ENCODE data around the gene ACBD6.
"Not testable (repeated sequence)": the region's sequence is repeated elsewhere in the genome, so short reads cannot be mapped to it uniquely, and the experiment has no call there.

ACBD6 gene

GRCh38 chr1:180415236-180415848 is 87.0 kb downstream of the ACBD6 start:
- no peak for DNase-seq (ENCODE audit: low spot score)

- DNase-seq (ENCODE audit: low spot score), result no peak
Observed at GRCh38 chr1:180412583-180412982, 89.8 kb downstream of the ACBD6 start.

GRCh38 chr1:180408128-180408527 is 94.2 kb downstream of the ACBD6 start:
- DNase-seq (ENCODE audit: low spot score), result not testable (repeated sequence)

DNA sequence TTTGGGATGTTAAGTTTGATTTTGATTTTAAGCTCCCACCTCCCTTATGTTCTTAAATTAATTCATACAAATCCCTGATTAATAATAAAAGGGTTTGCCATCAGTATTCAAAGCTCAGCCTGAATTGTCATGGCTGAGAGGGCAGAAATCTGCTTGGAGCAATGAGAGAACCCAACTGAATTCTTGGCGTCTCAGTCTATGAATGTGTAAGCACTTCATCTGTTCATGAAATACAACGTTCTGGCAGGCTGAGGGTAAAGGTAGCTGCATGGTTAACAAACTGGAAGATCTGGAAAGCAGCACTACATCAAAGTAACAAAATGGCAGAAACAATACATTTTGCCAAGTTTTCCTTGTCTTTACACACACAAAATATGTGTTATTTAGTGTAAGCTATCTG is 95.3 kb downstream of the ACBD6 start:
- DNase-seq (ENCODE audit: low spot score), result no peak

DNA sequence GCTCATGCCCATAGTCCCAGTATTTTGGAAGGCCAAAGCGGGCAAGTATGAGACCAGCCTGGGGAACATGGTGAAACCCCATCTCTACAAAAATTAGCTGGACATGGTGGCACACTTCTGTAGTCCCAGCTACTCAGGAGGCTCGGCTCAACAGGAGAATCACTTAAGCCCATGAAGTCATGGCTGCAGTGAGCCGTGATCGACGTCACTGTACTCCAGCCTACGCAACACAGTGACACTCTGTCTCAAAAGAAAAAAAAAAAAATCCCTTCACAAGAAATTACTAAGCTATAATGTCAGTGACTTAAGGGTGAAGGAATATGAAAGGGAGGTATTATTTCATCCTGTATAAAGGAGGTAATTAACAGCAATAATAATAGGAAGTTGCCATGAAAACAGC is 99.8 kb downstream of the ACBD6 start:
- DNase-seq (ENCODE audit: low spot score), result no peak

DNA sequence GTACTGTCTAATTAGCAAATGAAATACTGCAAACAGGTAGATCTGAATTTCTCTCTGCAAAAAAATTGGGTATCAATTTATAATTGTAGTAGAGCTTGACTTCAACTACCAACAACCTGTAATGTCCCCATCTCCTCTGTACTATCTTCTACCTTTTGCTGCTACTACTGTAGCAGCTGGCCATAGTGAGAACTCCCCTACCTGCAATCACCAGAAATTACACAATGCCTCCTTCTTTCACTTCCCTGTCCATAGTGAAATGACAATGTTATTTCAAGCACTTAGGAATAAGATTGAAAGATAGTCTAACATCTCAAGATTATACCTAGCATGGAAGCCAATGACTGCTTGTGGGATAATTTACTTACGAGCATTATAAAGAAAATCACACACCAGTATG is 100.4 kb downstream of the ACBD6 start:
- no peak for DNase-seq (ENCODE audit: low spot score)

- DNase-seq (ENCODE audit: low spot score), result no peak
Observed at GRCh38 chr1:180397175-180397574, 105.2 kb downstream of the ACBD6 start.

DNA sequence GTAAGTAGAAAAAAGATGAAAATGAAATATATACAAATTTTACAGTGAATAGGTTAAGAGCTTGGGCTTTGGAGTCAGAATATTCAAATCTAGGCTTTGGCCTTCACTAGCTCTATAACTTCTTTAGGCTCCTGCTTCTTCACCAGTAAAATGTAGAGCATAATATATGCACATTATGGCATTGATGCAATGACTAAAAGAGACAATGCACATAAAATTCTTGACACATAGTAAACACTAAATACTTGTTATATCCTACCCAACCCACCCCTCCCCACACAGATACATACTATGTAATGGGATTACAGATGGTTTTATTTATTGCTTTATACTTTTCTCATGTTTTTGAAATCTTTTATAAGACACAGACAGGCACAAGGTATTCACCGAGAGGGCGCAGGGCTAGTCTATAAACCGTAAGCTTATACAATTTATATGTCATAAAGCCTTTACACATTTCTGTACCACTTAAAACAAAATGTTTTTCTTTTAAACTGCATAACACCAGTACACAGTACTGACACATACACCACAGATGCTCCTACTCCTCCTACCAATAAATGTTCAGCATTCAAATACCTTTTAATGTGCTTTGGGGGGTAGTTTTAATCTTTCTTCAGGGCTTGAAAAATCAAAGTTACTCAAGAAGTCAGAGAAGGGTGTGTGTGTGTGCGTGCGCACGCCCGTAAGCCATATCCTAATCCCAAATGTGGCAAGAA is 109.8 kb downstream of the ACBD6 start:
- DNase-seq (ENCODE audit: low spot score), result no peak

GRCh38 chr1:180392020-180392419 is 110.4 kb downstream of the ACBD6 start:
- DNase-seq (ENCODE audit: low spot score), result no peak

DNA sequence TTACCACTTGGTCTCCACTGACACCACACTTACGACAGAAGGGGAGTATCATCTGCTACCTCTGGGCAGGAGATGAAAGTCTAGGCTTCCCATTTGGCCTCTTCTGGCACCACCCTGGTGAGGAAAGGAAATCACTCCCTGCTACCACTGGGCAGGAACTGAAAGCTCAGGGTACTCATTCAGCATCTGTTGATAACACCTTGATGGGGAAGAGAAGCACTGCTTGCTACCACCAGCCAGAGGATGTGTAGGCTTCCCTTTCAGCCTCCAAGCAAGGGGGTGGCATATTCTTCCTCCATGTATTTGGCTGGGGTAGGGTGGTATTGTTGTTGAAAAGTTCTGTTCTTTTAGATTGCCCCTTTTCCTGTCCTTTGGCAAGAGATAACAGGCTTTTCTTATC is 115.0 kb downstream of the ACBD6 start:
- no peak for DNase-seq (ENCODE audit: low spot score)

GRCh38 chr1:180386745-180387367 is 115.5 kb downstream of the ACBD6 start:
- DNase-seq (ENCODE audit: low spot score), result no peak

DNA sequence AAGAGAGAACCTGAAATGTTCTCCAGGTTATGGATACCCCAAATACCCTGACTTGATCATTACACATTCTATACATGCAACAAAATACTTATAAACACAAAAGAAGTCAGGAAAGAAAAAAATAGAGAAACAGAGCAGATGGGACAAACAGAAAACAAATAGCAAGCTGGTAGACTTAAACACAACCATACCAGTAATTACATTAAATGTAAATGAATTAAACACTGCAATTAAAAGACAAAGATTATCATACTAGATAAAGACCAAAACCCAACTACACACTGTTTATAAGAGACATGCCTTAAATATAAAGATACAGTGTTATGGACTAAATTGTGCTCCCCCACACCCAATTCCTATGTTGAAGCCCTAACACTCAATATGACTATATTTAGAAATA is 117.2 kb downstream of the ACBD6 start:
- DNase-seq (ENCODE audit: low spot score), result no peak

GRCh38 chr1:180384286-180385005 is 117.9 kb downstream of the ACBD6 start:
- DNase-seq (ENCODE audit: low spot score), result no peak

- no peak for DNase-seq (ENCODE audit: low spot score)
Observed at GRCh38 chr1:180382326-180383115, 119.9 kb downstream of the ACBD6 start.

GRCh38 chr1:180381184-180381580 is 121.2 kb downstream of the ACBD6 start:
- no peak for DNase-seq (ENCODE audit: low spot score)

GRCh38 chr1:180380259-180381183 is 121.9 kb downstream of the ACBD6 start:
- no peak for DNase-seq (ENCODE audit: low spot score)

DNA sequence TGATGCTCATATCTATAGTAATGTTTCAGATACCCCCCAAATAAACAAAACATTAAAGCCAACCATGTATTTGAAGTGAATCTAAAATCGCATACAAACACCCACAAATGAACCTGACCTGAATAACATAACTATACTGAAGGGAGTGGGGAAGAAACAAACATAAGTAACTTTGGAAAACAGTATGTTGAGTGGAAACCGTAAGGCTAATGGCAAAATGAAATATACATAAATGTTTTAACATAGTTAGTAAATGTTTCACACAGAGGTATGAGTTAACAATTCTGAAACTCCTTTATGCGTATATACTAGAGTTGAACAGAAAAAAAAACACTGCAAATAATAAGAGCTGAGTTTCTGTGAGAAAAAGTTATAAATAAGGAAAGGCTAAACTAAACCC is 125.6 kb downstream of the ACBD6 start:
- DNase-seq (ENCODE audit: low spot score), result no peak

- no peak for DNase-seq (ENCODE audit: low spot score)
Observed at GRCh38 chr1:180376253-180376652, 126.1 kb downstream of the ACBD6 start.

DNA sequence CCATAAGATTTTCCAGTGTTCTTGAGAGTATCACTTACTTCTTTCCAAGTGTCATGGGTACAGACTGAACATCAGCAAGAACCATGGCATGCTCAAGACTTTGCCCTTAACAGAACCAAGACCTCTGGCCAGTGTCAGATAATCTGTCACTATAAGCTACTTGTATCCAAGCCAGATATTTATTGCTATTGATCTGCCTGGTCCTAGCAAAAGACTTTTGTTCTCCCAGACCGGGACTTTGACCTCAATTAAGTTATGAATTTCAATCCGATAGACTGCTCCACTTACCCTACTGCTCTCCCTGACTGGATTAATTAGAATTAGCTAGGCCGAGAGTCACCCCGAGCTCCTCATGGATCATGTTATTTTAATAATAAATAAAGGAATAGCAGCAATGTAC is 129.6 kb downstream of the ACBD6 start:
- DNase-seq (ENCODE audit: low spot score), result no peak

DNA sequence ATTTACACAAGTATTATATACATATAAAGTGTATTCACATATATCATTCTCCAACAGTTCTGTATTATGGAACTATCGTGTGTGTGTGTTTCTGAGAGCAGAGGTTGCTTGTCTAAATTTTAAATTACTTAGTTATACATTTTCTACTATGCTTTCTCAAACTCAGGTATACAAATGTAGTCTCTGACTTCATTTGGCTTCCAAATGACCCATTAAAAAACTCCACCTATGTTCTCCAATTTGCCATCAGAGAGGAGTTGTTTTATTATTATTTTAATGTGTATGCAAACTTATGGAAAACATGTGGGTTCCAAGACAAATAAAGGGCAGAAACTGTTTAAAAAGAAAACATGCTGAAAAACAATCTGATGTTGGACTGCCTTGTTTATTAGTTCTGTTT is 131.8 kb downstream of the ACBD6 start:
- DNase-seq (ENCODE audit: low spot score), result no peak

- no peak for DNase-seq (ENCODE audit: low spot score)
Observed at GRCh38 chr1:180370188-180370587, 132.2 kb downstream of the ACBD6 start.

Measured in CD4-positive, alpha-beta T cell treated with Interleukin-2 at 100 ng/mL for 4 hours (primary cell).